Hepatocyte (in vitro differentiated cells): ENCODE measurements around the gene ESRP2. TPM values are rescaled to one million over a fixed set of nuclear protein-coding genes. Genes with fewer than 3 reads are reported as not detected.

Experiments
- DNase-seq: peaks from one replicate; pipeline ENCODE4 v3.0.0-alpha.2; 2016; ENCODE audit warnings: low spot score
- H2AFZ ChIP-seq: fragments of 200-600 bp; sonication (generic); 2 replicates; pipeline ENCODE4 v1.6.0; 2016; ENCODE audit warnings: antibody characterized with exemption, mild to moderate bottlenecking
- H3K27ac ChIP-seq: fragments of 200-600 bp; sonication (generic); 2 replicates; pipeline ENCODE4 v1.5.1; 2016; ENCODE audit warnings: mild to moderate bottlenecking
- H3K27me3 ChIP-seq: fragments of 200-600 bp; sonication (generic); 2 replicates; pipeline ENCODE4 v1.6.1; 2016
- H3K36me3 ChIP-seq: fragments of 200-600 bp; sonication (generic); replicated peaks from 2 replicates; pipeline ENCODE4 v1.5.1; 2016; ENCODE audit warnings: low read depth; ENCODE audit not compliant: insufficient read depth
- H3K4me1 ChIP-seq: fragments of 200-600 bp; sonication (generic); 2 replicates; pipeline ENCODE4 v1.5.1; 2016; ENCODE audit warnings: mild to moderate bottlenecking, moderate library complexity; ENCODE audit not compliant: insufficient read depth
- H3K4me2 ChIP-seq: fragments of 200-600 bp; sonication (generic); 2 replicates; pipeline ENCODE4 v1.6.0; 2016
- H3K4me3 ChIP-seq: fragments of 200-600 bp; sonication (generic); 2 replicates; pipeline ENCODE4 v1.5.1; 2016; ENCODE audit warnings: mild to moderate bottlenecking
- H3K79me2 ChIP-seq: fragments of 200-600 bp; sonication (generic); 2 replicates; pipeline ENCODE4 v1.6.0; 2017; ENCODE audit warnings: mild to moderate bottlenecking
- H3K9me2 ChIP-seq: fragments of 200-600 bp; sonication (generic); replicated peaks from 2 replicates; pipeline ENCODE4 v1.6.0; 2017; ENCODE audit warnings: mild to moderate bottlenecking; ENCODE audit not compliant: insufficient read depth
- H3K9me3 ChIP-seq: fragments of 200-600 bp; sonication (generic); 2 replicates; pipeline ENCODE4 v1.5.1; 2016; ENCODE audit warnings: low read depth, mild to moderate bottlenecking
- H4K20me1 ChIP-seq: fragments of 200-600 bp; sonication (generic); 2 replicates; pipeline ENCODE4 v1.6.0; 2016; ENCODE audit warnings: mild to moderate bottlenecking; ENCODE audit not compliant: insufficient read depth, poor library complexity, severe bottlenecking
- EZH2 ChIP-seq: fragments of 200-600 bp; sonication (generic); IDR thresholded peaks from 2 replicates; pipeline ENCODE4 v1.6.1; 2016; ENCODE audit warnings: antibody characterized with exemption, mild to moderate bottlenecking, borderline replicate concordance
- EZH2phosphoT487 ChIP-seq: fragments of 200-600 bp; sonication (generic); IDR thresholded peaks from one replicate; pipeline ENCODE4 v1.6.1; 2018; ENCODE audit warnings: antibody characterized with exemption, mild to moderate bottlenecking, low read depth, moderate library complexity; ENCODE audit not compliant: unreplicated experiment, severe bottlenecking
- WGBS: methylation state at CpG from one replicate; pipeline ENCODE4 v1.1.6; 2016; ENCODE audit warnings: low lambda C conversion rate; ENCODE audit errors: missing lambda C conversion rate; 5-methylcytosine and 5-hydroxymethylcytosine counted together
- polyA plus RNA-seq: library from polyadenylated mRNA; unstranded; fragments of >200 nt; fragmentation: Nextera tagmentation; extraction: Ambion mirVana; gene quantifications from 2 replicates; pipeline ENCODE4 v1.2.1, GENCODE V29; 2016
- total RNA-seq: library from RNA; depleted of rRNA; stranded (reverse); fragments of >200 nt; gene quantifications from 2 replicates; pipeline ENCODE4 v1.2.3, GENCODE V29; 2014
- TF ChIP-seq, protein P1 (sequence below): fragments of 200-600 bp; sonication (generic); IDR thresholded peaks from 2 replicates; pipeline ENCODE4 v1.5.1; 2016; ENCODE audit warnings: antibody characterized with exemption, mild to moderate bottlenecking; ENCODE audit not compliant: poor library complexity

ESRP2 gene
- total and polyA plus RNA-seq, 2 experiments from 2014 or later: 39.5 to 52.4 TPM

DNA sequence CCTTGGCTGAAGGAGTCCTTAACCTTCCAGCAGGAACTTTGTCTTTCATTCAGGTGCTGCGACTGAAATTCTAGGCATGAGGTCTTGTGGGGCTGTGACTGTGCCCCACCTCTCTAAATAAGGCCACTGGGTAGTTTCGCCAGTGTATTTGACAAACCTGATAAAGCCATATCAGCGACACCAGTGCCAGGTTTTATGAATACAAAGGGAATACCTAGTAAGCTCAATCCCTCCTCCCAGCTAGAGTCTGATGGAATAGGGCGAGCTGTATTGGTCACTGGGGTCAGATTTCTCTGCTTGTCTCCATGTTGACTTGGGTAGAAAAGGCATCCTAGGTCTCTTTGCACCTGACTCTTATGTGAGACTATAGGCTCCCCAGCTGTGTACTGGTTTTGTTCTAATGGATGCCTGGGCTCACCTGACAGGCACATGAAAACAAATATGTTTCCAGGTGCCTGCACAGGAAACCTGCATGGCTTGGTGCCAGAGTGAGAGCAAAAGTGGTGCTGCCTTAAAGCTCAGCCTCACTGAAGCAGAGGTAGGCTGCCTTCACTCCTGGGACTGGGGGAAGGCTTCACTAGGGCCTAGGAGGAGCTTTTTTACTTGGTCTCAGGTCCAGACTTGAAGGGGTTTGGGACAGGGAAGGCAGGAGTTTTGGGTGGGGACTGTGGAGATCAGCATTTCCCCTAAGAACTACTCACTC lies 36.7 kb upstream of the ESRP2 start:
- no peak for DNase-seq
- H3K4me1 ChIP-seq: peaks cover 13% of the 10 kb centered on the region
- no peaks in the 10 kb centered on the region for H4K20me1 ChIP-seq
- H3K9me3 ChIP-seq: no peaks in the 10 kb centered on the region
- no peaks in the 10 kb centered on the region for H3K9me2 ChIP-seq
- 78% methylated on average over 4 of the region's 4 CpGs for WGBS
- H3K27ac ChIP-seq: peak overlapping the region; percentile 37
- H2AFZ ChIP-seq: no peak overlapping the region
- no peak overlapping the region for H3K4me2 ChIP-seq
- TF ChIP-seq EZH2 (no peak), EZH2phosphoT487 (no peak)
- TF ChIP-seq, protein P1, sequence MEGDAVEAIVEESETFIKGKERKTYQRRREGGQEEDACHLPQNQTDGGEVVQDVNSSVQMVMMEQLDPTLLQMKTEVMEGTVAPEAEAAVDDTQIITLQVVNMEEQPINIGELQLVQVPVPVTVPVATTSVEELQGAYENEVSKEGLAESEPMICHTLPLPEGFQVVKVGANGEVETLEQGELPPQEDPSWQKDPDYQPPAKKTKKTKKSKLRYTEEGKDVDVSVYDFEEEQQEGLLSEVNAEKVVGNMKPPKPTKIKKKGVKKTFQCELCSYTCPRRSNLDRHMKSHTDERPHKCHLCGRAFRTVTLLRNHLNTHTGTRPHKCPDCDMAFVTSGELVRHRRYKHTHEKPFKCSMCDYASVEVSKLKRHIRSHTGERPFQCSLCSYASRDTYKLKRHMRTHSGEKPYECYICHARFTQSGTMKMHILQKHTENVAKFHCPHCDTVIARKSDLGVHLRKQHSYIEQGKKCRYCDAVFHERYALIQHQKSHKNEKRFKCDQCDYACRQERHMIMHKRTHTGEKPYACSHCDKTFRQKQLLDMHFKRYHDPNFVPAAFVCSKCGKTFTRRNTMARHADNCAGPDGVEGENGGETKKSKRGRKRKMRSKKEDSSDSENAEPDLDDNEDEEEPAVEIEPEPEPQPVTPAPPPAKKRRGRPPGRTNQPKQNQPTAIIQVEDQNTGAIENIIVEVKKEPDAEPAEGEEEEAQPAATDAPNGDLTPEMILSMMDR: no peak
- H3K79me2 ChIP-seq: peaks cover 72% of the 10 kb centered on the region
- H3K4me3 ChIP-seq: no peak overlapping the region
- H3K36me3 ChIP-seq: no peaks in the 10 kb centered on the region
- no peaks in the 10 kb centered on the region for H3K27me3 ChIP-seq

DNA sequence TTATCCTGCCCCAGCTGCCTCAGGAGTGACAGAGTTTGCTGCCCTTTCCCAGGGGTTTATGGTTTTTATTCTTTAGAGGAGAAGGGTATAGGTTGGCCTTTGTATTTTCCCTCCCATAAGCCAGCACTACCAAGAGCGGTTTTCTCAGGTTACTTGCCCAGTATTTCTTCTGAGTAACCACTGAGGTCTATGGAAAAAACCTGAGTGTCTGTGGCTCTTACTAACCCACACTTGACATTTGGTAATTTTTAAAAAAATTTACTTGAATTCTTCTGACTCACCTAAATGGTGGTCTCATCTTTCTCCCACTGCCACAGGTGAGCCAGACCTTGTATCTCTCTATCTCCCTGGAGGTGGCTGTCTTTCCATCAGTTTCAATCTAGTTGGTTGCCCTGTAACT lies 34.4 kb upstream of the ESRP2 start:
- DNase-seq: no peak
- peaks cover 89% of the 10 kb centered on the region for H3K79me2 ChIP-seq
- no peaks in the 10 kb centered on the region for H3K36me3 ChIP-seq
- H3K27ac ChIP-seq: no peak overlapping the region
- no peaks in the 10 kb centered on the region for H3K27me3 ChIP-seq
- WGBS: 54% methylated on average over 1 of the region's 1 CpG
- H3K9me2 ChIP-seq: no peaks in the 10 kb centered on the region
- TF ChIP-seq EZH2phosphoT487 (no peak), EZH2 (no peak)
- TF ChIP-seq, protein P1: no peak
- no peaks in the 10 kb centered on the region for H3K9me3 ChIP-seq
- H4K20me1 ChIP-seq: no peaks in the 10 kb centered on the region
- H3K4me2 ChIP-seq: no peak overlapping the region
- peaks cover 20% of the 10 kb centered on the region for H3K4me1 ChIP-seq
- H3K4me3 ChIP-seq: no peak overlapping the region
- no peak overlapping the region for H2AFZ ChIP-seq

DNA sequence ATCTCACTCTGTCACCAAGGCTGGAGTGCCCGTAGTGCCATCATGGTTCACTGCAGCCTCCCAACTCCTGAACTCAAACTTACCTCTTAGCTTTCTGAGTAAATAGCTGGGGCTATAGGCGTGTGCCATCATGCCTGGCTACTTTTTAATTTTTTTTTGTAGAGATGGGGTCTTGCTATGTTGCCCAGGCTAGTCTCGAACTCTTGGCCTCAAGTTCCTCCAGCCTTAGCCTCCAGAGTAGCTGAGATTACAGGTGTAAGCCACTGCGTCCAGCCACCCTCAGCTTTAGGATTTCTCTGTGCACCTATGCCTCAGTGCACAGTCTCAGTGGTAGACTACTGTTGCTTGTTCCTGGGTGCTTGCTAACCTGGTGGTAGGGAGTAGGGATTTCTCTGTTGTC lies 33.9 kb upstream of the ESRP2 start:
- Histone ChIP-seq H3K79me2 (peaks cover 89% of the 10 kb centered on the region), H4K20me1 (no peaks in the 10 kb centered on the region), H3K4me1 (peaks cover 20% of the 10 kb centered on the region), H2AFZ (no peak overlapping the region), H3K27me3 (no peaks in the 10 kb centered on the region), H3K9me3 (no peaks in the 10 kb centered on the region), H3K36me3 (no peaks in the 10 kb centered on the region), H3K4me3 (no peak overlapping the region), H3K4me2 (no peak overlapping the region), H3K27ac (no peak overlapping the region), H3K9me2 (no peaks in the 10 kb centered on the region)
- 94% methylated on average over 4 of the region's 4 CpGs for WGBS
- DNase-seq: no peak
- TF ChIP-seq EZH2: no peak
- no peak for TF ChIP-seq EZH2phosphoT487

DNA sequence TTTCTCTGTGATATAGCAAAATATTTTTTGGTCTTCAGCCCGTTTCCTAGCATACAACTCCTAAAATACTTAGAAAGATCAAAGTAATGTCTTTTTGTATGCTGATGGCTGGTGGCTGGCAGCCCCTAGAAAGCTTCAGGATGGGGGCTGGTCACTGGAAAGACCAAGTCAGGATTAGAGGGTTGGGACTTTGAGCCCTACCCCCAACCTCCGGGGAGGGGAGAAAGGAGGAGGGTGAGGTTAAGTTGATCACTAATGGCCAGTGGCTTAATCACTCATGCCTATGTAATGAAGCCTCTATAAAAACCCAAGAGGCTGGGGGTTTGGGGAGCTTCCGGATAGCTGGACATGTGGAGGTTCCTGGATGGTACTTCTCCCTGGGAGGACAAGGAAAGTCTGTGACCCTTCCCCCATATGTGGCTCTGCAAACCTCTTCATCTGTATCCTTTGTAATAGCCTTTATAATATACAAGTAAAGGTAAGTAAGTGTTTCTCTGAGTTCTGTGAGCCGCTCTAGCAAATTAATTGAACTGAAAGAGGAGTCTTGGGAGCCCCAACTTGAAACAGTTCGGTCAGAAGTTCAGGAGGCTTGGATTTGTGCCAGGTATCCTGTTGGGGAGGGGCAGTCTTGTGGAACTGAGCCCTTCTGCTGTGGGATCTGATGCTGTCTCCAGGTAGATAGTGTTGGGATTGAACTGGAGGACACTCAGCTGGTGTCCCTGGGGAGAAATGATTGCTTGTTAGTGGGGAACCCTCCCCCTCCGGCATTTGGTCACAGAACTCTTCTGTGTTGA lies 31.9 kb upstream of the ESRP2 start:
- H4K20me1 ChIP-seq: no peaks in the 10 kb centered on the region
- peaks cover 20% of the 10 kb centered on the region for H3K4me1 ChIP-seq
- no peak overlapping the region for H3K4me3 ChIP-seq
- peaks cover 76% of the 10 kb centered on the region for H3K79me2 ChIP-seq
- peak overlapping the region; percentile 36 for H3K4me2 ChIP-seq
- TF ChIP-seq EZH2 (no peak), EZH2phosphoT487 (no peak)
- TF ChIP-seq, protein P1: no peak
- no peak overlapping the region for H2AFZ ChIP-seq
- no peak overlapping the region for H3K27ac ChIP-seq
- no peaks in the 10 kb centered on the region for H3K9me3 ChIP-seq
- WGBS: 56% methylated on average over 6 of the region's 6 CpGs
- H3K27me3 ChIP-seq: no peaks in the 10 kb centered on the region
- no peaks in the 10 kb centered on the region for H3K9me2 ChIP-seq
- H3K36me3 ChIP-seq: no peaks in the 10 kb centered on the region
- no peak for DNase-seq
